ENCODE results near the gene MYBPC3. TPM values are rescaled to one million over a fixed set of nuclear protein-coding genes. Genes with fewer than 3 reads are reported as not detected.

Gene MYBPC3
- total RNA-seq, 1 donor from 2014 or later: not detected

GRCh38 chr11:47357985-47358730 lies 5.7 kb upstream of the MYBPC3 start:
- no peak overlapping the region for H3K27ac Mint-ChIP-seq
- no peaks in the 10 kb centered on the region for H3K36me3 Mint-ChIP-seq (ENCODE audit: low read depth)
- no peaks in the 10 kb centered on the region for H3K9me3 Mint-ChIP-seq
- intact Hi-C loops (cut with micrococcal nuclease): no loop called here
- no peak for DNase-seq
- no peak overlapping the region for H3K4me3 Mint-ChIP-seq
- no peaks in the 10 kb centered on the region for H3K27me3 Mint-ChIP-seq
- H3K4me1 Mint-ChIP-seq: peaks cover 9% of the 10 kb centered on the region

GRCh38 chr11:47356998-47357329 lies 4.5 kb upstream of the MYBPC3 start:
- peaks cover 9% of the 10 kb centered on the region for H3K4me1 Mint-ChIP-seq
- intact Hi-C loops (cut with micrococcal nuclease): no loop called here

GRCh38 chr11:47356129-47356997 lies 3.9 kb upstream of the MYBPC3 start:
- Mint-ChIP-seq H3K4me1 (peaks cover 9% of the 10 kb centered on the region), H3K36me3 (ENCODE audit: low read depth) (no peaks in the 10 kb centered on the region), H3K27me3 (no peaks in the 10 kb centered on the region), H3K9me3 (no peaks in the 10 kb centered on the region), H3K27ac (no peak overlapping the region), H3K4me3 (no peak overlapping the region)
- intact Hi-C loops (cut with micrococcal nuclease): no loop called here
- no peak for DNase-seq

More at GRCh38 chr11:47356998-47357329, 4.5 kb upstream of the MYBPC3 start:
- H3K36me3 Mint-ChIP-seq (ENCODE audit: low read depth): no peaks in the 10 kb centered on the region
- H3K27me3 Mint-ChIP-seq: no peaks in the 10 kb centered on the region
- no peak overlapping the region for H3K4me3 Mint-ChIP-seq
- no peak for DNase-seq
- H3K9me3 Mint-ChIP-seq: no peaks in the 10 kb centered on the region
- H3K27ac Mint-ChIP-seq: no peak overlapping the region

GRCh38 chr11:47355283-47356128 lies 3.0 kb upstream of the MYBPC3 start:
- intact Hi-C loops (cut with micrococcal nuclease): no loop called here
- Mint-ChIP-seq H3K27me3 (no peaks in the 10 kb centered on the region), H3K27ac (no peak overlapping the region), H3K9me3 (no peaks in the 10 kb centered on the region), H3K36me3 (ENCODE audit: low read depth) (no peaks in the 10 kb centered on the region), H3K4me1 (peaks cover 7% of the 10 kb centered on the region), H3K4me3 (no peak overlapping the region)
- DNase-seq: peak; percentile 76

GRCh38 chr11:47354913-47355282 lies 2.4 kb upstream of the MYBPC3 start:
- no peaks in the 10 kb centered on the region for H3K9me3 Mint-ChIP-seq
- no peaks in the 10 kb centered on the region for H3K27me3 Mint-ChIP-seq
- no peak overlapping the region for H3K27ac Mint-ChIP-seq
- H3K36me3 Mint-ChIP-seq (ENCODE audit: low read depth): no peaks in the 10 kb centered on the region
- DNase-seq: no peak
- no peak overlapping the region for H3K4me3 Mint-ChIP-seq
- H3K4me1 Mint-ChIP-seq: peaks cover 7% of the 10 kb centered on the region
- intact Hi-C loops (cut with micrococcal nuclease): no loop called here

- Mint-ChIP-seq H3K9me3 (no peaks in the 10 kb centered on the region), H3K27ac (peak overlapping the region; percentile 30), H3K27me3 (no peaks in the 10 kb centered on the region), H3K4me1 (peaks cover under 1% of the 10 kb centered on the region), H3K4me3 (no peak overlapping the region), H3K36me3 (ENCODE audit: low read depth) (no peaks in the 10 kb centered on the region)
- no peak for DNase-seq
- intact Hi-C loops (cut with micrococcal nuclease): no loop called here
Observed at GRCh38 chr11:47353978-47354774, 1.7 kb upstream of the MYBPC3 start.

GRCh38 chr11:47351156-47352126 lies 1.1 kb downstream of the MYBPC3 start:
- no peak overlapping the region for H3K27ac Mint-ChIP-seq
- H3K27me3 Mint-ChIP-seq: no peaks in the 10 kb centered on the region
- no peaks in the 10 kb centered on the region for H3K4me1 Mint-ChIP-seq
- no peak for DNase-seq
- no peaks in the 10 kb centered on the region for H3K36me3 Mint-ChIP-seq (ENCODE audit: low read depth)
- no peak overlapping the region for H3K4me3 Mint-ChIP-seq
- H3K9me3 Mint-ChIP-seq: no peaks in the 10 kb centered on the region
- intact Hi-C loops (cut with micrococcal nuclease): no loop called here

- intact Hi-C loops (cut with micrococcal nuclease): no loop called here
- no peaks in the 10 kb centered on the region for H3K4me1 Mint-ChIP-seq
Observed at GRCh38 chr11:47350315-47350714, 2.2 kb downstream of the MYBPC3 start.

GRCh38 chr11:47349521-47350095 lies 2.9 kb downstream of the MYBPC3 start:
- intact Hi-C loops (cut with micrococcal nuclease): no loop called here
- no peaks in the 10 kb centered on the region for H3K27me3 Mint-ChIP-seq

More at GRCh38 chr11:47350315-47350714, 2.2 kb downstream of the MYBPC3 start:
- H3K9me3 Mint-ChIP-seq: no peaks in the 10 kb centered on the region
- DNase-seq: no peak
- H3K36me3 Mint-ChIP-seq (ENCODE audit: low read depth): no peaks in the 10 kb centered on the region
- no peak overlapping the region for H3K4me3 Mint-ChIP-seq
- no peak overlapping the region for H3K27ac Mint-ChIP-seq
- no peaks in the 10 kb centered on the region for H3K27me3 Mint-ChIP-seq

GRCh38 chr11:47348859-47349258 lies 3.6 kb downstream of the MYBPC3 start:
- Mint-ChIP-seq H3K4me3 (no peak overlapping the region), H3K4me1 (no peaks in the 10 kb centered on the region), H3K27me3 (no peaks in the 10 kb centered on the region), H3K27ac (no peak overlapping the region), H3K9me3 (no peaks in the 10 kb centered on the region), H3K36me3 (ENCODE audit: low read depth) (no peaks in the 10 kb centered on the region)
- peak; percentile 68 for DNase-seq
- intact Hi-C loops (cut with micrococcal nuclease): no loop called here

More at GRCh38 chr11:47349521-47350095, 2.9 kb downstream of the MYBPC3 start:
- no peaks in the 10 kb centered on the region for H3K36me3 Mint-ChIP-seq (ENCODE audit: low read depth)
- H3K4me3 Mint-ChIP-seq: no peak overlapping the region
- no peak overlapping the region for H3K27ac Mint-ChIP-seq
- DNase-seq: no peak
- no peaks in the 10 kb centered on the region for H3K4me1 Mint-ChIP-seq
- H3K9me3 Mint-ChIP-seq: no peaks in the 10 kb centered on the region

- no peak overlapping the region for H3K27ac Mint-ChIP-seq
- H3K4me3 Mint-ChIP-seq: no peak overlapping the region
- H3K4me1 Mint-ChIP-seq: no peaks in the 10 kb centered on the region
- H3K27me3 Mint-ChIP-seq: no peaks in the 10 kb centered on the region
- intact Hi-C loops (cut with micrococcal nuclease): no loop called here
- no peaks in the 10 kb centered on the region for H3K9me3 Mint-ChIP-seq
- DNase-seq: no peak
- H3K36me3 Mint-ChIP-seq (ENCODE audit: low read depth): no peaks in the 10 kb centered on the region
Observed at GRCh38 chr11:47348131-47348802, 4.2 kb downstream of the MYBPC3 start.

GRCh38 chr11:47347137-47347536 lies 5.4 kb downstream of the MYBPC3 start:
- Mint-ChIP-seq H3K4me3 (no peak overlapping the region), H3K27me3 (no peaks in the 10 kb centered on the region), H3K4me1 (no peaks in the 10 kb centered on the region), H3K27ac (no peak overlapping the region), H3K9me3 (no peaks in the 10 kb centered on the region), H3K36me3 (ENCODE audit: low read depth) (no peaks in the 10 kb centered on the region)
- intact Hi-C loops (cut with micrococcal nuclease): no loop called here
- DNase-seq: no peak

All from activated CD4-positive, alpha-beta T cell treated with anti-CD3 and anti-CD28 coated beads, Interleukin-2, amount 10 ng/mL, durations not matched to agents 24 days and 14 days (primary cell).